Neural progenitor cell (in vitro differentiated cells): ENCODE results near the gene ROMO1.

Source experiments
- EZH2phosphoT487 ChIP-seq: fragments of 200-600 bp; sonication (generic); IDR thresholded peaks from 2 replicates; pipeline ENCODE4 v1.6.1; 2017; ENCODE audit warnings: antibody characterized with exemption
- TF ChIP-seq, protein P1 (sequence below): fragments of 200-600 bp; sonication (generic); IDR thresholded peaks from 2 replicates; pipeline ENCODE4 v1.5.1; 2017; ENCODE audit warnings: antibody characterized with exemption, mild to moderate bottlenecking

DNA sequence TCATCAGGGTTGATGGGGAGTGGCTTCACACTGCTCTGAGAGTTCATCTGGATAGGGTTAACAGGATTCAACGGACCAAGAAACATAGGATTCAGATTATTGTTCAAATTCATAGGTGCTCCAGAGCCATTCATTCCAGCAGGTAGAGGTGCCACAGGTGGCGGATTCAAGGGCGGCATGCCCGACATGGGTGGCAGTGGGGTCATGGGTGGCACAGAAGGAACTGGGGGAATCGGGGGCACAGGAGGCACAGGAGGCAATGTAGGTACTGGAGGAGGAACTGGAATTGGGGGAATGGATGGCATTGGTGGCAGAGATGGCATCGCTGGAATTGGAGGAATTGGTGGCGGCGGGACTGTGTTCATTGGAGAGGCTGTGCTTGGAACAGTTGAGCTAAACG lies 44.8 kb upstream of the ROMO1 start:
- TF ChIP-seq, protein P1, sequence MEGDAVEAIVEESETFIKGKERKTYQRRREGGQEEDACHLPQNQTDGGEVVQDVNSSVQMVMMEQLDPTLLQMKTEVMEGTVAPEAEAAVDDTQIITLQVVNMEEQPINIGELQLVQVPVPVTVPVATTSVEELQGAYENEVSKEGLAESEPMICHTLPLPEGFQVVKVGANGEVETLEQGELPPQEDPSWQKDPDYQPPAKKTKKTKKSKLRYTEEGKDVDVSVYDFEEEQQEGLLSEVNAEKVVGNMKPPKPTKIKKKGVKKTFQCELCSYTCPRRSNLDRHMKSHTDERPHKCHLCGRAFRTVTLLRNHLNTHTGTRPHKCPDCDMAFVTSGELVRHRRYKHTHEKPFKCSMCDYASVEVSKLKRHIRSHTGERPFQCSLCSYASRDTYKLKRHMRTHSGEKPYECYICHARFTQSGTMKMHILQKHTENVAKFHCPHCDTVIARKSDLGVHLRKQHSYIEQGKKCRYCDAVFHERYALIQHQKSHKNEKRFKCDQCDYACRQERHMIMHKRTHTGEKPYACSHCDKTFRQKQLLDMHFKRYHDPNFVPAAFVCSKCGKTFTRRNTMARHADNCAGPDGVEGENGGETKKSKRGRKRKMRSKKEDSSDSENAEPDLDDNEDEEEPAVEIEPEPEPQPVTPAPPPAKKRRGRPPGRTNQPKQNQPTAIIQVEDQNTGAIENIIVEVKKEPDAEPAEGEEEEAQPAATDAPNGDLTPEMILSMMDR, result no peak
- TF ChIP-seq EZH2phosphoT487, result no peak
